Colonic mucosa (tissue), 4 donors: ENCODE results near the gene NUP214. TPM values are rescaled to one million over a fixed set of nuclear protein-coding genes. Genes with fewer than 3 reads are reported as not detected.

Source experiments
- DNase-seq: peaks from one replicate; pipeline ENCODE4 v3.0.0-alpha.2; 2020
- H3K27ac ChIP-seq: fragments of 200-600 bp; one replicate; pipeline ENCODE4 v1.8.0; 2021
- H3K27me3 ChIP-seq: fragments of 200-600 bp; one replicate; pipeline ENCODE4 v1.8.0; 2021
- H3K36me3 ChIP-seq: fragments of 200-600 bp; one replicate; pipeline ENCODE4 v1.8.0; 2021
- H3K4me1 ChIP-seq: fragments of 200-600 bp; one replicate; pipeline ENCODE4 v1.8.0; 2021; ENCODE audit warnings: mild to moderate bottlenecking
- H3K4me3 ChIP-seq: fragments of 200-600 bp; one replicate; pipeline ENCODE4 v1.8.0; 2021
- H3K9ac ChIP-seq, 2 donors: one replicate each; pipeline ENCODE4 v1.7.0; 2013; ENCODE audit warnings: control low read depth in 2 of 2, low read depth in 2 of 2, low read length in 2 of 2
- H3K9me3 ChIP-seq: fragments of 200-600 bp; one replicate; pipeline ENCODE4 v1.8.0; 2021
- CTCF ChIP-seq: fragments of 200-600 bp; IDR thresholded peaks from one replicate; pipeline ENCODE4 v1.8.0; 2022; ENCODE audit warnings: antibody characterized with exemption, mild to moderate bottlenecking
- intact Hi-C: fragments of 100-400 bp; cut with DNase I; formaldehyde crosslinking; loops from one replicate; pipeline ENCODE4 v1.14.1; 2022
- total RNA-seq, 2 donors: library from RNA; stranded (reverse); fragmentation: NEBNext Ultra II Directional in 1 of 2; extraction: Animal tissue kit (Norgen Biotek cat#: 25700) in 1 of 2; gene quantifications; one replicate each; pipeline ENCODE4 v1.2.1, GENCODE V29; 2021
- donor health status: healthy.
- donor health status: DM: no; HTN: no; CAD: no.
- donor health status: DM: no; HTN: no; CAD: no.

Gene NUP214
- total RNA-seq, 2 donors from 2014 or later, result 32.2 to 43.8 TPM

GRCh38 chr9:131162886-131163285 lies 37.5 kb downstream of the NUP214 start:
- Histone ChIP-seq H3K27ac (no peak overlapping the region), H3K27me3 (no peaks in the 10 kb centered on the region), H3K9me3 (no peaks in the 10 kb centered on the region), H3K4me3 (no peak overlapping the region), H3K9ac (no peak overlapping the region), H3K4me1 (no peaks in the 10 kb centered on the region), H3K36me3 (no peaks in the 10 kb centered on the region)
- TF ChIP-seq CTCF, result no peak
- intact Hi-C loops, result no loop called here
- no peak for DNase-seq

DNA sequence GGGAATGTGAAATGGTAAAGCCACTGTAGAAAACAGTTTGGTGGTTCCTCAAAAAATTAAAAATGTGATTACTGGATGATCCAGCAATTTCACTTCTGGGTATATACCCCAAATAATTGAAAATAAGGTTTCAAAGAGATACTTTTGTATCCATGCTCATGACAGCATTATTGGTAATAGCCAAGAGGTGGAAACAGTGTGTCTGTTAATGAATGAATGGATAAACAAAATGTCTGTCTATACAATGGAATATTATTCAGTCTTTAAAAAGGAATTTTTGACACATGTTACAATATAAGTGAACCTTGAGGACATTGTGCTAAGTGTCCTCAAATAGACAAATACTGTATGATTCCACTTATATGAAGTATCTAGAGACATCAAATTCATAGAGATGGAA lies 40.1 kb downstream of the NUP214 start:
- H3K9me3 ChIP-seq, result no peaks in the 10 kb centered on the region
- no peak overlapping the region for H3K9ac ChIP-seq
- H3K27ac ChIP-seq, result no peak overlapping the region
- H3K4me1 ChIP-seq, result no peaks in the 10 kb centered on the region
- no peak overlapping the region for H3K4me3 ChIP-seq
- no peak for TF ChIP-seq CTCF
- no peak for DNase-seq
- intact Hi-C loops, result no loop called here
- no peaks in the 10 kb centered on the region for H3K36me3 ChIP-seq
- H3K27me3 ChIP-seq, result no peaks in the 10 kb centered on the region

DNA sequence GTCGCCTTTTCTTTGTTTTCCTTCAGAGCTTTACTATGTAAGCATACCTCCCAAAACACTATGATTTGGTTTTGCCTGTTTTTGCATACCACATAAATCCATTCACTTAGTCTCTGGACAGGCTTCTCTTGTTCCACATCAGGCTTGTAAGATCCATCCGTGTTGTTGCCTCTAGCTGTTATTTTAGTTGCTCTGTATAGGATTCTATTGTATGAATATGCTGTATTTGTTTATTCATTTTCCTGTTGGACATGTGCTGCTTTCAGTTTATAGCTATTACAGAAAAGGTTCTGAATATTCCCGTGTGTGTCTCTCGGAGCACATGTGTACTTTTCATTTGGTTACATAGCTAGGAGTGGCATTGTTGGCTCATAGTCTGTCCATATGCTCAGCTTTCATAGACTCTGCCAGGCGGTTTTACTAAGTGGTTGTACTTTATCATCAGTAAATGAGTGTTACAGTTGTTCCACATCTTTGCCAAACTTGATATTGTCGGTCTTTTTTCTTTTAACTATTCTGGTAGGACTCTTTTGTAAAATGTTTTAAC lies 41.8 kb downstream of the NUP214 start:
- Histone ChIP-seq H3K27ac (no peak overlapping the region), H3K36me3 (no peaks in the 10 kb centered on the region), H3K4me1 (no peaks in the 10 kb centered on the region), H3K4me3 (no peak overlapping the region), H3K9ac (peak overlapping the region in 1 of 2 donors; percentile 2), H3K9me3 (no peaks in the 10 kb centered on the region), H3K27me3 (no peaks in the 10 kb centered on the region)
- no peak for TF ChIP-seq CTCF
- DNase-seq, result no peak
- intact Hi-C loops, result no loop called here

- H3K9ac ChIP-seq, result no peak overlapping the region
- TF ChIP-seq CTCF, result no peak
- H3K9me3 ChIP-seq, result no peaks in the 10 kb centered on the region
- H3K27me3 ChIP-seq, result no peaks in the 10 kb centered on the region
- H3K4me3 ChIP-seq, result no peak overlapping the region
- H3K4me1 ChIP-seq, result no peaks in the 10 kb centered on the region
- no peak for DNase-seq
- no peaks in the 10 kb centered on the region for H3K36me3 ChIP-seq
- intact Hi-C loops, result no loop called here
- H3K27ac ChIP-seq, result no peak overlapping the region
These were observed 42.5 kb downstream of the NUP214 start for GRCh38 chr9:131167936-131168335.

DNA sequence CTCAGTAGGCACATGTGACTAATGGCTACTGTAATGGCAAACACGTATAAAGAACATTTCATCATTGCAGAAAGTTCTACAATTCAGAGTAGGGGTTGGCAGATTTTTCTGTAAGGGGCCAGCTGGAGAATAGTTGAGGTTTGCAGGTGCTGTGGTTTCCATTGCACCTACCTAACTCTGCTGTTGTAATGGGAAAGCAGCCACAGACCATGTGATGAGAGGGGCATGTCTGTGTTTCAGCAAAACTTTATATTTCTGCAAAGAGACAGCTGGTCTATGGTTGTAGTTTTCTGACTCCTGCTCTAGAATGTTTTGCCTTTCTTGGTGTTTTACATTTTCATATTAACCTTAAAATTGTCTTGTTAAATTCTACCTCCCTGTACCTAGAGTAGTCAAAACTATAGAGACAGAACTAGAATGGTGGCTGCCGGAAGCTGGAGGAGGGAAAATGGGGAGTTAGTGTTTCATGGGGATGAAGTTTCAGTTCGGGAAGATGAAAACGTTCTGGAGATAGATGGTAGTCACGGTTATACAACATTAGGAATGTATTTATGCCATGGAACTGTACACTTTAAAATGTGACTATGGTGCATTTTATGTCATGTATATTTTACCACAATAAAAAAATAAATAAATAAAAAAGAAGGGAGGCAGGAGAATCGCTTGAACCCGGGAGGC lies 44.3 kb downstream of the NUP214 start:
- Histone ChIP-seq H3K4me1 (no peaks in the 10 kb centered on the region), H3K9me3 (no peaks in the 10 kb centered on the region), H3K27ac (no peak overlapping the region), H3K27me3 (no peaks in the 10 kb centered on the region), H3K36me3 (no peaks in the 10 kb centered on the region), H3K4me3 (no peak overlapping the region), H3K9ac (no peak overlapping the region)
- intact Hi-C loops, result no loop called here
- DNase-seq, result no peak
- TF ChIP-seq CTCF, result no peak
